HG02642 (cell line): ENCODE data around the gene RRBP1.

Experiments used
- ATAC-seq: cut with Tn5 transposase; IDR thresholded peaks from one replicate; pipeline ENCODE4 v1.9.1; 2021; ENCODE audit warnings: mild to moderate bottlenecking; ENCODE audit not compliant: unreplicated experiment, poor library complexity

RRBP1 gene

GRCh38 chr20:17685168-17685567, 3.1 kb upstream of the RRBP1 start:
- ATAC-seq, result no peak

GRCh38 chr20:17684077-17684888, 2.2 kb upstream of the RRBP1 start:
- no peak for ATAC-seq

- ATAC-seq, result no peak
Observed at GRCh38 chr20:17683218-17684076, 1.4 kb upstream of the RRBP1 start.

GRCh38 chr20:17682889-17683198, 802 bp upstream of the RRBP1 start:
- no peak for ATAC-seq

GRCh38 chr20:17681726-17682102, 328 bp downstream of the RRBP1 start:
- peak; percentile 14 for ATAC-seq

GRCh38 chr20:17680836-17681725, 961 bp downstream of the RRBP1 start:
- ATAC-seq, result peak; percentile 42

GRCh38 chr20:17679941-17680835, 1.9 kb downstream of the RRBP1 start:
- ATAC-seq, result no peak

GRCh38 chr20:17678886-17679285, 3.2 kb downstream of the RRBP1 start:
- ATAC-seq, result no peak

GRCh38 chr20:17678295-17678694, 3.7 kb downstream of the RRBP1 start:
- no peak for ATAC-seq

GRCh38 chr20:17676942-17677341, 5.1 kb downstream of the RRBP1 start:
- ATAC-seq, result no peak

GRCh38 chr20:17676378-17676759, 5.7 kb downstream of the RRBP1 start:
- no peak for ATAC-seq

GRCh38 chr20:17675519-17676377, 6.3 kb downstream of the RRBP1 start:
- no peak for ATAC-seq

GRCh38 chr20:17674722-17675518, 7.1 kb downstream of the RRBP1 start:
- ATAC-seq, result no peak

- ATAC-seq, result no peak
Observed at GRCh38 chr20:17673084-17673483, 9.0 kb downstream of the RRBP1 start.

- no peak for ATAC-seq
Observed at GRCh38 chr20:17671565-17671964, 10.5 kb downstream of the RRBP1 start.

GRCh38 chr20:17671011-17671410, 11.0 kb downstream of the RRBP1 start:
- no peak for ATAC-seq

- ATAC-seq, result no peak
Observed at GRCh38 chr20:17669306-17669931, 12.6 kb downstream of the RRBP1 start.

- ATAC-seq, result no peak
Observed at GRCh38 chr20:17668432-17668831, 13.6 kb downstream of the RRBP1 start.
